ENCODE data around the gene PRICKLE2.

The PRICKLE2 gene

DNA sequence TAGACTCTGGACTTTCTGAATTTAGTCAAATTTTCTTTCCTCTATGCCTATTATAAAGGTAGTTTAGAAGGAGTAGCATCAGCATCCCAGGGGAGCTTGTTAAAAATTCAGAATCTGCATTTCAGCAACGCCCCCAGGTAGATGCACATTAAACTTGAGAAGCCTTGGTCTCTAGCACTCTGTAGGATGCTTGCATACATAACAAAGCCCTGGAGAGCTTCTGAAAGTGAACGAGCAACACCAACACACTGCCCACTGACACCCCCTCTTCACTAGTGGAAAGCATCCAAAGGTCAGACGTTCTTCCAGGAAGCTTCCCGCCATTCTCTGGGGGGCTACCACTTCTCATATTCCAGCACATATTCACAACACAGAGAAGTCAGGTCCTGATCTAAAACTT is 6.5 kb downstream of the PRICKLE2 start:
- no peak overlapping the region for H3K4me3 ChIP-seq (ENCODE audit: low read length)
- no peak for TF ChIP-seq ZNF274 (IDR thresholded peaks at IDR 0.05; ENCODE audit: low read depth, low read length)

DNA sequence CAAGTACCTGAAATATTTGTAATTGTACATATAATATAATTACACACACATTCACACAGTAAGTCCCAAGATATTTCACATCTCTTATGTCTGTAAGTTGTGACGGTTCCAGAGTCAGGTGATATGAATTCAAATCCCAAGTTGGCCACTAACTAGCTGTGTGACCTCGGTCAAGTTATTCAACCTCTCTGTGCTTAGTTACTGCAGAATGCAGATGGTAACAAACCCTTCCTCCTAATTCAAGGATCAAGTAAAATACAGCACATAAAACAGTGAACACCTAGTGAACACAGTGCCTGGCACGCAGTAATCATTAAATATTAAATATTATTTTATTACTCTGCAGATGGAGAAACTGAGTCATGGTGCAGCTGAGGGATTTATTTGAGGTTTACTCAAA is 6.9 kb downstream of the PRICKLE2 start:
- TF ChIP-seq ZNF274 (IDR thresholded peaks at IDR 0.05; ENCODE audit: low read depth, low read length): no peak
- H3K4me3 ChIP-seq (ENCODE audit: low read length): no peak overlapping the region

DNA sequence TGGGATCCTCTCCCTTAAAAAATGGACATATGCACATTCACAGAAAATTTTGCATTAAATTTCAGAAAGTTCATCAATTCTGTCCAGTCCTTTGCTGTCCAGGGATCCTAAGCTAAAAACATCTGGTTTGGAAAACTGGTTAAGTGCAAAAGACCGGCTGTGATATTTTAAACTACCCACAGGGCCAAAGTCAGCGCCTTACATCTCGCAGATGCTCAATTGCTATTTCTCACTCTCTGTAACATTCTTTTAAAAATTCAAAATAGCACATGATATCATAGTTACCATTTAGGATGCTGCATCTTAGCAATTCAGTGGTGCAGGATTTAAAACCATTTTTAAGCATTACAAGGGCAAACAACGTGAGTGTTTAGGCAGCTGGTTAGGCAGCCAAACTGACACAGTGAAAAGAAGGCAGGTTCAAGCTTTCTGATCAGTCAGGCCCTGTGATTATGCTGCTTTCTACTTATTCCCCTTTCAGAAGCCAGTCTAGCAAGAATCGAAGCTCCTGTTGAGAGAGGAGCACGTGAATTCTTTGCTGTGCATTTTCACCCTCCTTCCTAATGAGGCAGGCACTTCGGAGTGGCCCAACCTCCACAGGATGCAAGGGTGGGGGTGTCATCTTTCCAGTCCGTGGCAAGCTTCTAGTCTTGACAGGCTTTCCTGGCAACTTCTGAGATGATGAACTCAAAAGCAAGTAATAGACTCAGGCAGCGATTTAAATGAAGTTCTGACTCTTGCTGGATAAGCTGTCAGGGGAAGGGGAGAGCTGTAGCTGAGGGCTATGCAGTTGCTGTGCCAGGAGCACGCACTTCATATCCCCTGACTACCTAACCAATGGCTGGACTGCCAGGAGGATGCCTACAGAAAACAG is 8.8 kb downstream of the PRICKLE2 start:
- TF ChIP-seq ZNF274 (IDR thresholded peaks at IDR 0.05; ENCODE audit: low read depth, low read length): no peak
- H3K4me3 ChIP-seq (ENCODE audit: low read length): no peak overlapping the region

DNA sequence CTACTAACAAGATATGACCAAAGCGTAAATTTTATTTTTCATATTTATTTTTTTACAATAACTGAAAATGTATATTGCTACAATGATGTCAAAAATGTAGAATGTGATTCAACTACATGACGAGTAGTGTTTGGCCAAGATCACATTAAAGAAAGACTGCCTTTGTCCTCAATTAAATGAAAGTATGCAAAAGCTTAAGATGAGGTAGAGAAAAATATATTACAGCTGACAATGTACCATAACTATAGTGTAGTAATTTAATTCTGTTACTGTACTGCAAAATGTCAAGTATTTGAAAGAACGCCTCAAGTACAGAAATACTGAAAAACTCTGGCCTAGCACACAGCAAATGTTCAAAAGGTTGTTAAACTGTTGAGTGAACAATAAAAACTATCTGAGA is 9.7 kb downstream of the PRICKLE2 start:
- no peak for TF ChIP-seq ZNF274 (IDR thresholded peaks at IDR 0.05; ENCODE audit: low read depth, low read length)
- H3K4me3 ChIP-seq (ENCODE audit: low read length): no peak overlapping the region

DNA sequence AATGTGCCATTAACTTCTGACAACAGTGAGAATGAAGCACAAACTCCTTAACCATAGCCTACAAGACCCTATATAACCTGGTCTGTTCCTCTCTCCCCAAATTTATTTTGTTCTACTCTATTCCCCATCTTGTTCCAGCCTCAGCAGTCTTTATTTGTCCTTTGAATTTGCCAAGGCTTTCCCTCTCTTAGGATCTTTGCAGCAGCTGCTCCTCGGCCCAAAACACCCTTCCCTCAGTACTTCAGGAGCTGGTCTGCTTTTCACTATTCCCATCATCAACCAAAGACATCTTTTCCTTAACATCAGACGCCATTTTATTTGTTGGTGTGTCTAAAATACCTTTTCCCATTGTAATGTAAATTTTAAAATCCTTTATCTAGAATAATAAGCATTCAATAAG is 10.2 kb downstream of the PRICKLE2 start:
- H3K4me3 ChIP-seq (ENCODE audit: low read length): no peak overlapping the region
- no peak for TF ChIP-seq ZNF274 (IDR thresholded peaks at IDR 0.05; ENCODE audit: low read depth, low read length)

DNA sequence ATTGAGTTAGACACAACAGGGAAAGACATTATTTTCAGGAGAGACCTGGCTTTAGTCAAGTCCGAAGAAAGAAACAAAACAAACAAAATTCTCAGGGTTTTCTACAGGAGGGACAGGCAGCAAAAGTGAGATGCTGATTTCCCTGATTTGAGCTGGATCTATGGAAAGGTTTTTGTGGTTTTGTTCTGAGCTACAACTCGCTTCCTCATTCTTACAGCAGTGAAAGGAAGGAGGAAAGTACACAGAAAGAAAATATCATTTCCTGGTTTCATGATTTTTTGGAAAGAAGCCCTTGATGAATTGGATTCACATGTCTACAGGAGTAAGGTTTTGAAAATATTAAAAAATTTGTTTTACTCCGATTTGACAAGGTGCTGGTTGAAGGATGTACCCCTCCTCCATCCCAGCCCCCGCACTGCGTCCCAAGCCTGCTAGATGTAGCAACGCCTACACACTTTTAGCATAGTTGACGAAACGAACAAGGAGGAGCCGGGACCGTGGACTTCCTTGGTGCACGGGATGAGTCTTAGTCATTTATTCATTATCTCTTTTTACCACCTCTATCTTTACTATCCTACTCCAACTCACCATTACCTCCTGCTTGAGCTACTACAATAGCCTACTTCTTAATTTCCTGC is 10.8 kb downstream of the PRICKLE2 start:
- no peak overlapping the region for H3K4me3 ChIP-seq (ENCODE audit: low read length)
- TF ChIP-seq ZNF274 (IDR thresholded peaks at IDR 0.05; ENCODE audit: low read depth, low read length): no peak

DNA sequence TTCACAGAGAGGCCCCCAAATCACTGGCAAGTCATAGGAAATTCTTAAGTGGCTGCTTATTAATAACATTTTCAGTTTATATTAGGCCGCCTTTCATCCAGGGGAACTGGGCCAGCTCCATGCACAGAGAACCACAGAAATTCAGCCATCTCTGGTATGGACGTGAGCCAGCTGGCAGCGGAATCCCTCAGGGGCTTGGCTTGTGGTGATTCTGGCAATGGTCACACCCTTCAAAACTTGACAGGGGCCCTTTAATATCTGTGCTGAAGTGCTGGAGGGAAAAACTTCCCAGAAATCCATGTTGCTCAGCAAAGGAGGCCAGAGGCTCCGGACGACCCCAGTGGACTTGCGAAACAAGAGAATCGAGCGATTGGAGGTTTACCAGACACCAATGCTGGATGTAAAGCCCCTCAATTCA is 11.3 kb downstream of the PRICKLE2 start:
- no peak overlapping the region for H3K4me3 ChIP-seq (ENCODE audit: low read length)
- no peak for TF ChIP-seq ZNF274 (IDR thresholded peaks at IDR 0.05; ENCODE audit: low read depth, low read length)

DNA sequence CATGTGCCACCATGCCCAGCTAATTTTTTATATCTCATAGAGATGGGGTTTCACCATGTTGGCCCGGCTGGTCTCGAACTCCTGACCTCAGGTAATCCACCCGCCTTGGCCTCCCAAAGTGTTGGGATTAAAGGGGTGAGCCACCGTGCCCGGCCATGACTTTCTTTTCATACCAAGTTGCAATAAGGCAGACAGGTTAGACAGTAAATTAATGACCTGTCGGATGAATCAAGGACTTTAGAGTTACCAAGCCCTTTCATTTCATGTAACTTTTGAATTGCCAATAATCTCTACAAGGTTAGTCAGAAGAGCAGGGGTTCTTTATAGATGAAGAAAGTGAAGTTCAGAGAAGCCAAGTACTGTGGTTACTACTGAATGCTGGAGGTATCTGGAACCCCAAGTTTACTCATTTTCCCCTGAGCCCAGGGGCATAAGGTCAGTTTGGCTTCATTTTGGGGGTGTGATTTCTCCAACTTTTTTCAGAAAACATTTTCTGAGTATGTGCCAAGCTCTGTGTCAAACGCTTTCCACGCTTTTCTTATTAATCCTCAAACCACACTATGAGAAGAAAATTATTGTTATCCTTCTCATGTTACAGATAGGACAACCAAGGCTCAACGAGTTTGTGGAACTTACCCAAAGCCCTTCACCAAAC is 11.9 kb downstream of the PRICKLE2 start:
- H3K4me3 ChIP-seq (ENCODE audit: low read length): no peak overlapping the region
- no peak for TF ChIP-seq ZNF274 (IDR thresholded peaks at IDR 0.05; ENCODE audit: low read depth, low read length)

DNA sequence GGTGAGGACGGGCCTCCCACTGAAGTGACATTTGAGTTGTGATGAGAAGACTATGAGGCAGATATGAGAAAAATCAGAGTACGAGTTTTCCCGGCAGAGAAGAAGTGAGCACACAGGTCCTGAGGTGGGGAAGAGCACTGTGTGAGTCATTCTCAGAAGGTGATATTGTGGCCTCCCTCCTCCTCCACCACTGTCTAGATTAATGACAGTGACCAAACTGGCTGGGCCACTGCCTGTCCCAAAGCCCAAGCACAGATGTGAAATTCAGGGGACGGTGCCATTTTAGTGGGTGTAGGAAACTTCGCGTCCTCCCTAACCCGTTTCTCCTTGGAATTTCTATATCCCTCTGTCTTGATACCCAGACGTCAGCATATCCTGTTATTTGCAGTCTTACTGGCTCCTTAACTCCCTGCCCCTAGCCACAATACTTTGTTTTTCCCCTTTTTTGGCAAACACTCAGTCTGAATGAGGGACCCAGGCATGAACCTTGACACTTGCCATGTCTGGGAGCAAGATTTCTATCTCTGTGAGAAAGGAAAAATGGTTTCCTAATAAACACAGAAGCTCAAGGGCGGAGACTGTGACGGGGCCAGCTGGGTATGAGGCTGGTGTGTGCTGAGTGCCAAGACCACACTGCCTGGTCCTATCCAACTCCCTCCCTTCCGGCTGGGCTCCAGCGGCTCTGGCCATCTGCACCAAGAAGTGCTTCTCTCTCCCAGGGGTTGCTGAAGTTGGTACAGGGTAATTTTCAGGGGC is 15.2 kb downstream of the PRICKLE2 start:
- no peak for TF ChIP-seq ZNF274 (IDR thresholded peaks at IDR 0.05; ENCODE audit: low read depth, low read length)
- no peak overlapping the region for H3K4me3 ChIP-seq (ENCODE audit: low read length)

DNA sequence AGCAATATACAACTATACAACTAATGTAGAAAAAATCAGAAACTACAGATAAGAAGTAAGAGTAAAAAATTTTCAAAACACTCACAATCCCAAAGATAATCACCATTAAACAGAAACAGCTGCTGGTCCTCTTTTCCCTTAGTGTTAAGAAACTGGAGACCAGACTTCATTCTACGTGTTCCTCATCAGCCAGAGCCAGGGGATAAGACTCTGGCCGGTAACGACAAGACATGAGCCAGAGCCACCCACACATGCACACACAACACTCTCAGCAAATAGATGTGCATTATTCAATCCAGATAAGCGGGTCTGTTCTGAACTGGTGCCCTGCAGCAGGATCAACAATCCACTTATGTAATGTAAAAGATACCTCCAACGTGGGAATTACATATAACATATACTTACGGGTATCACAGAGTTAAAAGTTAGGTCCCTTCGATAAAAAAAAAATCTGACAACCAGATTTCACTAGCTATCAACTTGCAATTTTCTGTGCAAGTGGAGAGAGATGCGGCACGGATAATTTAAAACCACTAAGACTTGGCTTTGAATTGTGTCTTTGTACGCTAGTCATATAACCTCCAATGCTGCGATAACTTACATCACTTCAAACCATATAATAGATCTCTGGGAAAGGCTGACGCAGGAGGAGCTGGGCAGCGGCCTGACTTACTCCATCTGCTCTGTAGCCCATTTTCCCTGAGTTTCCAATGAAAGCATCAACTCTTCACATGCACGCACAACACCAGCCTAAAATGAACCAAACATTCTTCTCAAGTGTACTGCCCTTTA is 17.8 kb downstream of the PRICKLE2 start:
- TF ChIP-seq ZNF274 (IDR thresholded peaks at IDR 0.05; ENCODE audit: low read depth, low read length): no peak
- no peak overlapping the region for H3K4me3 ChIP-seq (ENCODE audit: low read length)

DNA sequence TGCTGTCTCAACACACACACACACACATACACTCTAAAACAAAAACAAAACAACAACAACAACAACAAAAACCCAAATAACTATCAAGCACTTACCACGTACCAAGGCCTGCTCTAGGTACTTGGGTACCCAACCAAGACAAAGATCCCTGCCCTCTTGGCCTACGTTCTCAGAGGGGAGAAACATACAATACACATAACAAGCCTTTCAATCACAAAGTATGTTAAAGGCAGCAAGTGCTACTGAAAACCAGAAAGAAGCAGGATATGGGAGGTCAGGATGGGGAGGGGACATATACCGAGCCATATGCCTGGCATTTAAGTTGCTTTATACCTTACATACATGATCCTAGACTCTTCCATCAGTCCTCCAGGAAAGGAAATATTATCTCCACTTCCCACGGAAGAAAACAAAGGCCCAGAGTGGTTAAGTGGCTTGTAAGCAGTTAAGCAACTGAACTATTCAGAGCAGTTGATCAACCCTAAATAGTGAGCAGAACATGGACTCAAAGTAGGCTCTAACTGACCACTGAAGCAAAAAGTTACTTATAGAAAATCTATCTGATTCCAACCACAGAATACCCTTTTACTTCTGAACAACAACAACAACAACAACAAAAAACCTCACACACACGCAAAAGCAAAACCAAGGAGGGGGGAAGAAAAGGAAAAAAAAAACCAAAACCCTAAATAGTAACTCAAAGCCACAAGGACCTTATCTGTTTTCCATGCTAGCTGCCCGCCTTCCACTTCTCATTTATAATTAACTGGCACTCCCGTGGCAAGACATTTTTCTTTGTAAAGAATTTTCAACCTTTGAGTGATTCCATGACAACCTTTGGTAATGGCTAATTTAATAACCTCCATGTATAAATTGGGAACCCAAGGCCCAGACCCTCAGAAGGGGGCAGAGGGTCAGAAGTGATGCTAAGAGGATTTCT is 21.0 kb downstream of the PRICKLE2 start:
- H3K4me3 ChIP-seq (ENCODE audit: low read length): no peak overlapping the region
- TF ChIP-seq ZNF274 (IDR thresholded peaks at IDR 0.05; ENCODE audit: low read depth, low read length): no peak

DNA sequence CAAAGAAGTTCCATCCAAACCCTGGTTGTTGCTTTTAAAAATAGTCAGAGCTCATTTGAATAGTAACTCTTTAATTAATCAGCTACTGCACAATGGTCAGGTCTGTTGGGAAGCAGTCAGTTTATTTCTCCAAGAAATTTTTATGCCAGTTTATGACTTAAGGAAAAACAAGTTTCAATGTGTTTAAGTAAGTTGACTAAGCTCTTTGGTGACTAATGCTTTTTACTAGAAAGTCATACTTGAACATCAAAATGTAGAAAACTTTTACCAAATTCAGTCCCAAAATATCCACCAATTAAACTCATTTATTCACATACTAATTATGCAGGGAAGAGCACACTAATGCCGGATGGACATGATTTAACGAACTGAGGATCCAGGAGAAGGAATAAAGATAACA is 22.1 kb downstream of the PRICKLE2 start:
- no peak for TF ChIP-seq ZNF274 (IDR thresholded peaks at IDR 0.05; ENCODE audit: low read depth, low read length)
- H3K4me3 ChIP-seq (ENCODE audit: low read length): no peak overlapping the region
